WTC11 (cell line): ENCODE measurements around the gene NUAK2. TPM values are rescaled to one million over a fixed set of nuclear protein-coding genes. Genes with fewer than 3 reads are reported as not detected.

ENCODE experiments used
- ATAC-seq: fragments of 200-7000 bp; cut with Tn5 transposase; 2 replicates; pipeline ENCODE4 v1.10.0; 2021; ENCODE audit warnings: mild to moderate bottlenecking, moderate library complexity
- CTCF ChIA-PET: fragments of 300-600 bp; sonication (Branson Sonifier 250); formaldehyde crosslinking; loops from one replicate; lab custom pipeline; 2021; ENCODE audit warnings: antibody characterized with exemption; lab: Charles Lee
- POLR2A ChIA-PET: fragments of 350-600 bp; sonication (Branson Sonifier 250); formaldehyde crosslinking; loops from one replicate; lab custom pipeline; 2021; ENCODE audit warnings: antibody characterized with exemption; lab: Charles Lee
- DNase-seq: peaks from one replicate; pipeline ENCODE4 v3.0.0; 2021; ENCODE audit warnings: low spot score
- H3K27ac Mint-ChIP-seq: 2 replicates; pipeline ENCODE4 v1.8.0; 2021; ENCODE audit warnings: mixed read lengths
- H3K27me3 Mint-ChIP-seq: 2 replicates; pipeline ENCODE4 v1.8.0; 2021; ENCODE audit warnings: low read depth, mild to moderate bottlenecking, moderate library complexity, mixed read lengths
- H3K36me3 Mint-ChIP-seq: 2 replicates; pipeline ENCODE4 v1.8.0; 2021; ENCODE audit warnings: mixed read lengths
- H3K4me1 Mint-ChIP-seq: 2 replicates; pipeline ENCODE4 v1.8.0; 2022; ENCODE audit warnings: mixed read lengths
- H3K4me3 Mint-ChIP-seq: 2 replicates; pipeline ENCODE4 v1.8.0; 2021; ENCODE audit warnings: mild to moderate bottlenecking, moderate library complexity, mixed read lengths
- H3K9me3 Mint-ChIP-seq: 2 replicates; pipeline ENCODE4 v1.8.0; 2021; ENCODE audit warnings: mixed read lengths
- FOXK1 ChIP-seq: sonication (generic); formaldehyde crosslinking; IDR thresholded peaks from 2 replicates; pipeline ENCODE4 v1.8.0; 2022; ENCODE audit warnings: mild to moderate bottlenecking, moderate library complexity, missing genetic modification reagents
- GABPB1 ChIP-seq: sonication (generic); formaldehyde crosslinking; IDR thresholded peaks from 2 replicates; pipeline ENCODE4 v1.8.1; 2023; ENCODE audit warnings: mild to moderate bottlenecking, missing genetic modification reagents
- KAT7 ChIP-seq: sonication (generic); formaldehyde crosslinking; IDR thresholded peaks from 2 replicates; pipeline ENCODE4 v1.8.1; 2023; ENCODE audit warnings: missing genetic modification reagents, mild to moderate bottlenecking, borderline replicate concordance
- RELA ChIP-seq: sonication (generic); formaldehyde crosslinking; IDR thresholded peaks from 2 replicates; pipeline ENCODE4 v1.8.1; 2022; ENCODE audit warnings: missing genetic modification reagents, mild to moderate bottlenecking, borderline replicate concordance
- RORB ChIP-seq: fragments of 250-450 bp; sonication (Bioruptor Pico); IDR thresholded peaks from 2 replicates; pipeline ENCODE4 v1.9.0; 2021; ENCODE audit warnings: mild to moderate bottlenecking
- SMAD3 ChIP-seq: sonication (generic); formaldehyde crosslinking; IDR thresholded peaks from 2 replicates; pipeline ENCODE4 v1.8.0; 2022; ENCODE audit warnings: missing genetic modification reagents, mild to moderate bottlenecking, borderline replicate concordance
- TEAD1 ChIP-seq: sonication (generic); formaldehyde crosslinking; IDR thresholded peaks from 2 replicates; pipeline ENCODE4 v1.8.0; 2022; ENCODE audit warnings: mild to moderate bottlenecking, missing genetic modification reagents
- ZNF219 ChIP-seq: sonication (generic); formaldehyde crosslinking; IDR thresholded peaks from 2 replicates; pipeline ENCODE4 v1.8.0; 2023; ENCODE audit warnings: missing genetic modification reagents, mild to moderate bottlenecking, borderline replicate concordance
- ZNF423 ChIP-seq: fragments of 250-450 bp; sonication (Bioruptor Pico); IDR thresholded peaks from 2 replicates; pipeline ENCODE4 v2.1.2; 2022; ENCODE audit warnings: mild to moderate bottlenecking, moderate library complexity
- total RNA-seq: library from RNA; stranded (reverse); gene quantifications from 3 replicates; pipeline ENCODE4 v1.2.3, GENCODE V29; 2021
- TF ChIP-seq, protein P1 (sequence below): sonication (generic); formaldehyde crosslinking; IDR thresholded peaks from 2 replicates; pipeline ENCODE4 v1.8.1; 2022; ENCODE audit warnings: mild to moderate bottlenecking, moderate library complexity, missing genetic modification reagents
- TF ChIP-seq, protein P2 (sequence below): sonication (generic); formaldehyde crosslinking; IDR thresholded peaks from 2 replicates; pipeline ENCODE4 v1.8.0; 2022; ENCODE audit warnings: missing genetic modification reagents
- TF ChIP-seq, protein P3 (sequence below): fragments of 250-450 bp; sonication (Bioruptor Pico); IDR thresholded peaks from 2 replicates; pipeline ENCODE4 v2.1.2; 2022; ENCODE audit warnings: mild to moderate bottlenecking, moderate library complexity
- TF ChIP-seq, protein P4 (sequence below): fragments of 200-600 bp; IDR thresholded peaks from 2 replicates; pipeline ENCODE4 v1.8.0; 2022; ENCODE audit warnings: antibody characterized with exemption
- TF ChIP-seq, protein P5 (sequence below): fragments of 250-450 bp; sonication (Bioruptor Pico); IDR thresholded peaks from 2 replicates; pipeline ENCODE4 v1.9.0; 2021; ENCODE audit warnings: mild to moderate bottlenecking, borderline replicate concordance
- TF ChIP-seq, protein P6 (sequence below): sonication (generic); formaldehyde crosslinking; conservative IDR thresholded peaks from 2 replicates; pipeline ENCODE4 v1.8.1; 2022; ENCODE audit warnings: mild to moderate bottlenecking, missing genetic modification reagents

NUAK2 gene
- total RNA-seq, 1 experiment from 2014 or later: 8.7 TPM

DNA sequence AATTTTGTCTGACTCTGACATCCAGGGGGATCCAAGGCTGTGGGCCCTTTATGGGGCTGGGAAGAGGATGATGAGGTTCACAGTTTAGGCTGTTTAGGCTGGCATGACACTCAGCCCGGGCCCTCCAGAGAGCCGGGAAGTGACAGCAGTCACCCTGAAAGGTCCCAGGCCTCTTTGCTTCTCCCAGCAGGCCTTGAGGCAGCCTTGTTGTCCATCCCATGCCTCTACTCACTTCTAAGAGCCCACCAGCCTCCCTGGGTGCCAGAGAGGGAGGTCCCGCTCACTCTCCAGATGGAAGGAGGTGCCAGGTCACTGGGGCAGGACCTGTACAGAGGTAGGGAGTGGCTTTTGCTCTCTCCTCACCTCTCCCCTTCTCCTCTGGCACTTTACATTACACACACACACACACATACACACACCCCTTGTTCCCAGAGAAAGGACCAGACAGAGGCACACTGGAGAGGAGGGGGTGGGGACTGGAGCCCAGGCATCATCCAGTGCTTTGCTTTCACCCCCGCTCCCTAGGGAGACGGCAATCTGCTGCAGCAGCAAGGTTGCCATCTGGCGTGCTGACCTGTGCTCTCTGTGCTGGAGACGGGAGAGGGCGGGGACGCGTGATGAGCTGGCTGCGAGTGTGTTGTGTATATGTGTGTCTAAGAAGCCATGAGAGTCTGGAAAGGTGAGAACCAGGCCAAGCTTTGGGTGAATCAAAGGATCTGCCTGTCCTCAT is 30.6 kb upstream of the NUAK2 start:
- peaks cover 82% of the 10 kb centered on the region for H3K4me1 Mint-ChIP-seq
- POLR2A ChIA-PET: interaction anchor here (0.9 kb wide), 1 partner anchor 21 kb away, joined by 4 read pairs; no protein-coding TSS in a partner anchor
- no peaks in the 10 kb centered on the region for H3K36me3 Mint-ChIP-seq

DNA sequence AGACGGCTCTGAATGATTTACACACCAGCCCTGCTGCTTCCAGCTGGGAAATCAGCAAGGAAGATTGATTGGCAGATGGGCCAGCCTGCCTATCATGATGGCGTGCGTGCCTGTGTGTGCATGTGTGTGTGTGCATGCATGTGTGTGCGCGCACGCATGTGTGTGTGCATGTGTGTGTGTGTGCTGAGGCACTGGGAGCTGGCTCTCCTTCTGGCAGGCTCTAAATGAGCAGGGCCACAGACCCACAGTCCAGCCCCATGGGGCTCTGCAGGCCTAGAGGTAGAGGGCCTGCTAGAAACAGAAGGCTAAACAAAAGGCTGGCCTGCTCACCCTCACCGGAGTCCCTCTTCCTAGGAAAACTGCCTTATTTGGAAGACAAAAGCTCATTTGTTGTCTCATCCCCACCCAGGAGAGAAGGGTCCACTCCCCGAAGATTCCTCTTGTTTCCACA is 29.2 kb upstream of the NUAK2 start:
- peak; percentile 80 for ATAC-seq
- DNase-seq: peak; percentile 42
- Mint-ChIP-seq H3K4me3 (no peak overlapping the region), H3K27ac (peak overlapping the region; percentile 61), H3K36me3 (no peaks in the 10 kb centered on the region), H3K4me1 (peaks cover 74% of the 10 kb centered on the region), H3K9me3 (no peaks in the 10 kb centered on the region), H3K27me3 (peaks cover 15% of the 10 kb centered on the region)
- TF ChIP-seq SMAD3: peak; percentile 32; the same call in 1 of the 2 replicates
- no peak for TF ChIP-seq RORB (CRISPR knock-in tag)
- TF ChIP-seq GABPB1 (CRISPR knock-in tag): no peak
- no peak for TF ChIP-seq ZNF219 (CRISPR knock-in tag)
- 0 out of 2 replicates have a peak, but pooled peaks have one; percentile 43 for TF ChIP-seq TEAD1
- POLR2A ChIA-PET: interaction anchor here (0.7 to 1.4 kb wide), 3 partner anchors 26 to 75 kb away, joined by 3 to 6 read pairs (median 4); no protein-coding TSS in a partner anchor
- CTCF ChIA-PET: interaction anchor here (0.9 to 8.4 kb wide), 16 partner anchors 14 to 178 kb away, joined by 3 to 122 read pairs (median 6); no protein-coding TSS in a partner anchor

More for the DNA sequence above, 30.6 kb upstream of the NUAK2 start:
- H3K9me3 Mint-ChIP-seq: no peaks in the 10 kb centered on the region
- DNase-seq: peak; percentile 36
- no peak overlapping the region for H3K27ac Mint-ChIP-seq
- CTCF ChIA-PET: interaction anchor here (0.5 to 8.4 kb wide), 12 partner anchors 13 to 172 kb away, joined by 3 to 122 read pairs (median 26); no protein-coding TSS in a partner anchor
- TF ChIP-seq ZNF423 (CRISPR knock-in tag) (0 out of 2 replicates have a peak, but pooled peaks have one; percentile 19), KAT7 (CRISPR knock-in tag) (no peak)
- TF ChIP-seq, protein P1, sequence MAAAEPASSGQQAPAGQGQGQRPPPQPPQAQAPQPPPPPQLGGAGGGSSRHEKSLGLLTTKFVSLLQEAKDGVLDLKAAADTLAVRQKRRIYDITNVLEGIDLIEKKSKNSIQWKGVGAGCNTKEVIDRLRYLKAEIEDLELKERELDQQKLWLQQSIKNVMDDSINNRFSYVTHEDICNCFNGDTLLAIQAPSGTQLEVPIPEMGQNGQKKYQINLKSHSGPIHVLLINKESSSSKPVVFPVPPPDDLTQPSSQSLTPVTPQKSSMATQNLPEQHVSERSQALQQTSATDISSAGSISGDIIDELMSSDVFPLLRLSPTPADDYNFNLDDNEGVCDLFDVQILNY (CRISPR knock-in tag): no peak
- TF ChIP-seq, protein P2, sequence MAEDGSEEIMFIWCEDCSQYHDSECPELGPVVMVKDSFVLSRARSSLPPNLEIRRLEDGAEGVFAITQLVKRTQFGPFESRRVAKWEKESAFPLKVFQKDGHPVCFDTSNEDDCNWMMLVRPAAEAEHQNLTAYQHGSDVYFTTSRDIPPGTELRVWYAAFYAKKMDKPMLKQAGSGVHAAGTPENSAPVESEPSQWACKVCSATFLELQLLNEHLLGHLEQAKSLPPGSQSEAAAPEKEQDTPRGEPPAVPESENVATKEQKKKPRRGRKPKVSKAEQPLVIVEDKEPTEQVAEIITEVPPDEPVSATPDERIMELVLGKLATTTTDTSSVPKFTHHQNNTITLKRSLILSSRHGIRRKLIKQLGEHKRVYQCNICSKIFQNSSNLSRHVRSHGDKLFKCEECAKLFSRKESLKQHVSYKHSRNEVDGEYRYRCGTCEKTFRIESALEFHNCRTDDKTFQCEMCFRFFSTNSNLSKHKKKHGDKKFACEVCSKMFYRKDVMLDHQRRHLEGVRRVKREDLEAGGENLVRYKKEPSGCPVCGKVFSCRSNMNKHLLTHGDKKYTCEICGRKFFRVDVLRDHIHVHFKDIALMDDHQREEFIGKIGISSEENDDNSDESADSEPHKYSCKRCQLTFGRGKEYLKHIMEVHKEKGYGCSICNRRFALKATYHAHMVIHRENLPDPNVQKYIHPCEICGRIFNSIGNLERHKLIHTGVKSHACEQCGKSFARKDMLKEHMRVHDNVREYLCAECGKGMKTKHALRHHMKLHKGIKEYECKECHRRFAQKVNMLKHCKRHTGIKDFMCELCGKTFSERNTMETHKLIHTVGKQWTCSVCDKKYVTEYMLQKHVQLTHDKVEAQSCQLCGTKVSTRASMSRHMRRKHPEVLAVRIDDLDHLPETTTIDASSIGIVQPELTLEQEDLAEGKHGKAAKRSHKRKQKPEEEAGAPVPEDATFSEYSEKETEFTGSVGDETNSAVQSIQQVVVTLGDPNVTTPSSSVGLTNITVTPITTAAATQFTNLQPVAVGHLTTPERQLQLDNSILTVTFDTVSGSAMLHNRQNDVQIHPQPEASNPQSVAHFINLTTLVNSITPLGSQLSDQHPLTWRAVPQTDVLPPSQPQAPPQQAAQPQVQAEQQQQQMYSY (CRISPR knock-in tag): peak; percentile 75
- no peak overlapping the region for H3K4me3 Mint-ChIP-seq
- ATAC-seq: peak; percentile 27
- peaks cover 2% of the 10 kb centered on the region for H3K27me3 Mint-ChIP-seq

DNA sequence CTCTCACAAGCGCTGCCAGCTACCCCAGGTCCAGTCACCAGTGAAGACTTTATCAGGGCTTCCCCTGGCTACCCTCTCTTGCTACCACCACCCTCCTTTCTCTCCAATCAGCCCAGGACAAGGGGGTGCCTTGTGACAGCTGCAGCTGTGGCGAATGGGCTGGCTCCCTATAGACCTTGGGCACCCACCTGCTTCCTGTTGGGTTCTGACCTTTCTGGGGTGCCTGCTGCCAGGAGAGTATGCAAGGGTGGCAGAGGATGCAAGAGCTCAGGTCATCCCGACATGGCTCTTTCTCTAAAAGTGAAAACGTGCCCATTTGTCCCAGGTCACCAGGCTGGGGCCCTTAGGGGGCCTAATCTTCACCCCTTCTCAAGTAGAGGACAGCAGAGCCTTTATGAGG is 28.6 kb upstream of the NUAK2 start:
- Mint-ChIP-seq H3K36me3 (no peaks in the 10 kb centered on the region), H3K27ac (no peak overlapping the region), H3K4me1 (peaks cover 68% of the 10 kb centered on the region), H3K4me3 (no peak overlapping the region), H3K9me3 (no peaks in the 10 kb centered on the region), H3K27me3 (peaks cover 21% of the 10 kb centered on the region)
- ChIA-PET CTCF (interaction anchor here (0.6 to 8.4 kb wide), 14 partner anchors 14 to 308 kb away, joined by 3 to 122 read pairs (median 6); no protein-coding TSS in a partner anchor), POLR2A (interaction anchor here (0.7 to 1.4 kb wide), 3 partner anchors 25 to 76 kb away, joined by 3 to 6 read pairs (median 4); no protein-coding TSS in a partner anchor)
- ATAC-seq: no peak
- no peak for DNase-seq
- TF ChIP-seq, protein P3, sequence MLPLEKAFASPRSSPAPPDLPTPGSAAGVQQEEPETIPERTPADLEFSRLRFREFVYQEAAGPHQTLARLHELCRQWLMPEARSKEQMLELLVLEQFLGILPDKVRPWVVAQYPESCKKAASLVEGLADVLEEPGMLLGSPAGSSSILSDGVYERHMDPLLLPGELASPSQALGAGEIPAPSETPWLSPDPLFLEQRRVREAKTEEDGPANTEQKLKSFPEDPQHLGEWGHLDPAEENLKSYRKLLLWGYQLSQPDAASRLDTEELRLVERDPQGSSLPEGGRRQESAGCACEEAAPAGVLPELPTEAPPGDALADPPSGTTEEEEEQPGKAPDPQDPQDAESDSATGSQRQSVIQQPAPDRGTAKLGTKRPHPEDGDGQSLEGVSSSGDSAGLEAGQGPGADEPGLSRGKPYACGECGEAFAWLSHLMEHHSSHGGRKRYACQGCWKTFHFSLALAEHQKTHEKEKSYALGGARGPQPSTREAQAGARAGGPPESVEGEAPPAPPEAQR: no peak
- TF ChIP-seq FOXK1 (CRISPR knock-in tag) (no peak), RELA (CRISPR knock-in tag) (no peak), KAT7 (CRISPR knock-in tag) (no peak), ZNF219 (CRISPR knock-in tag) (no peak)
- TF ChIP-seq, protein P4, sequence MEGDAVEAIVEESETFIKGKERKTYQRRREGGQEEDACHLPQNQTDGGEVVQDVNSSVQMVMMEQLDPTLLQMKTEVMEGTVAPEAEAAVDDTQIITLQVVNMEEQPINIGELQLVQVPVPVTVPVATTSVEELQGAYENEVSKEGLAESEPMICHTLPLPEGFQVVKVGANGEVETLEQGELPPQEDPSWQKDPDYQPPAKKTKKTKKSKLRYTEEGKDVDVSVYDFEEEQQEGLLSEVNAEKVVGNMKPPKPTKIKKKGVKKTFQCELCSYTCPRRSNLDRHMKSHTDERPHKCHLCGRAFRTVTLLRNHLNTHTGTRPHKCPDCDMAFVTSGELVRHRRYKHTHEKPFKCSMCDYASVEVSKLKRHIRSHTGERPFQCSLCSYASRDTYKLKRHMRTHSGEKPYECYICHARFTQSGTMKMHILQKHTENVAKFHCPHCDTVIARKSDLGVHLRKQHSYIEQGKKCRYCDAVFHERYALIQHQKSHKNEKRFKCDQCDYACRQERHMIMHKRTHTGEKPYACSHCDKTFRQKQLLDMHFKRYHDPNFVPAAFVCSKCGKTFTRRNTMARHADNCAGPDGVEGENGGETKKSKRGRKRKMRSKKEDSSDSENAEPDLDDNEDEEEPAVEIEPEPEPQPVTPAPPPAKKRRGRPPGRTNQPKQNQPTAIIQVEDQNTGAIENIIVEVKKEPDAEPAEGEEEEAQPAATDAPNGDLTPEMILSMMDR: no peak
- TF ChIP-seq, protein P5, sequence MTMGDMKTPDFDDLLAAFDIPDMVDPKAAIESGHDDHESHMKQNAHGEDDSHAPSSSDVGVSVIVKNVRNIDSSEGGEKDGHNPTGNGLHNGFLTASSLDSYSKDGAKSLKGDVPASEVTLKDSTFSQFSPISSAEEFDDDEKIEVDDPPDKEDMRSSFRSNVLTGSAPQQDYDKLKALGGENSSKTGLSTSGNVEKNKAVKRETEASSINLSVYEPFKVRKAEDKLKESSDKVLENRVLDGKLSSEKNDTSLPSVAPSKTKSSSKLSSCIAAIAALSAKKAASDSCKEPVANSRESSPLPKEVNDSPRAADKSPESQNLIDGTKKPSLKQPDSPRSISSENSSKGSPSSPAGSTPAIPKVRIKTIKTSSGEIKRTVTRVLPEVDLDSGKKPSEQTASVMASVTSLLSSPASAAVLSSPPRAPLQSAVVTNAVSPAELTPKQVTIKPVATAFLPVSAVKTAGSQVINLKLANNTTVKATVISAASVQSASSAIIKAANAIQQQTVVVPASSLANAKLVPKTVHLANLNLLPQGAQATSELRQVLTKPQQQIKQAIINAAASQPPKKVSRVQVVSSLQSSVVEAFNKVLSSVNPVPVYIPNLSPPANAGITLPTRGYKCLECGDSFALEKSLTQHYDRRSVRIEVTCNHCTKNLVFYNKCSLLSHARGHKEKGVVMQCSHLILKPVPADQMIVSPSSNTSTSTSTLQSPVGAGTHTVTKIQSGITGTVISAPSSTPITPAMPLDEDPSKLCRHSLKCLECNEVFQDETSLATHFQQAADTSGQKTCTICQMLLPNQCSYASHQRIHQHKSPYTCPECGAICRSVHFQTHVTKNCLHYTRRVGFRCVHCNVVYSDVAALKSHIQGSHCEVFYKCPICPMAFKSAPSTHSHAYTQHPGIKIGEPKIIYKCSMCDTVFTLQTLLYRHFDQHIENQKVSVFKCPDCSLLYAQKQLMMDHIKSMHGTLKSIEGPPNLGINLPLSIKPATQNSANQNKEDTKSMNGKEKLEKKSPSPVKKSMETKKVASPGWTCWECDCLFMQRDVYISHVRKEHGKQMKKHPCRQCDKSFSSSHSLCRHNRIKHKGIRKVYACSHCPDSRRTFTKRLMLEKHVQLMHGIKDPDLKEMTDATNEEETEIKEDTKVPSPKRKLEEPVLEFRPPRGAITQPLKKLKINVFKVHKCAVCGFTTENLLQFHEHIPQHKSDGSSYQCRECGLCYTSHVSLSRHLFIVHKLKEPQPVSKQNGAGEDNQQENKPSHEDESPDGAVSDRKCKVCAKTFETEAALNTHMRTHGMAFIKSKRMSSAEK (CRISPR knock-in tag): no peak
- TF ChIP-seq, protein P6, sequence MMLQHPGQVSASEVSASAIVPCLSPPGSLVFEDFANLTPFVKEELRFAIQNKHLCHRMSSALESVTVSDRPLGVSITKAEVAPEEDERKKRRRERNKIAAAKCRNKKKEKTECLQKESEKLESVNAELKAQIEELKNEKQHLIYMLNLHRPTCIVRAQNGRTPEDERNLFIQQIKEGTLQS: no peak
